A673 (cell line): Measurements from ENCODE around the gene C2. TPM values are rescaled to one million over a fixed set of nuclear protein-coding genes. Genes with fewer than 3 reads are reported as not detected.
"Not testable (repeated sequence)": the region's sequence is repeated elsewhere in the genome, so short reads cannot be mapped to it uniquely, and the experiment has no call there.

Experiments used
- BruUV-seq: library from RNA; stranded (reverse); fragments of 400-500 nt; replicated peaks from 2 replicates; lab custom pipeline; 2021; lab: Mats Ljungman, UMichigan
- CTCF ChIA-PET: fragments of 300-600 bp; sonication (Branson Sonifier 250); formaldehyde crosslinking; loops from one replicate; lab custom pipeline; 2022; ENCODE audit warnings: antibody characterized with exemption; lab: Charles Lee
- POLR2A ChIA-PET: fragments of 300-600 bp; sonication (Branson Sonifier 250); formaldehyde crosslinking; loops from one replicate; lab custom pipeline; 2022; ENCODE audit warnings: antibody characterized with exemption; ENCODE audit not compliant: low non-redundant PET; lab: Charles Lee
- DNase-seq: peaks from one replicate; pipeline ENCODE4 v3.0.0-alpha.2; 2015; ENCODE audit warnings: low spot score
- H3K27ac ChIP-seq: fragments of 200-600 bp; sonication (generic); 2 replicates; pipeline ENCODE4 v1.5.1; 2016; ENCODE audit warnings: mixed run types, low read depth, mild to moderate bottlenecking, mixed read lengths, antibody characterized with exemption, low read length; ENCODE audit not compliant: poor library complexity, severe bottlenecking
- H3K27me3 ChIP-seq: fragments of 200-600 bp; sonication (generic); replicated peaks from 2 replicates; pipeline ENCODE4 v1.6.1; 2017; ENCODE audit warnings: mixed run types, low read depth, mild to moderate bottlenecking, mixed read lengths, antibody characterized with exemption, low read length; ENCODE audit not compliant: insufficient read depth, poor library complexity
- H3K36me3 ChIP-seq: fragments of 200-600 bp; sonication (generic); 2 replicates; pipeline ENCODE4 v1.6.1; 2016; ENCODE audit warnings: mixed run types, mild to moderate bottlenecking, mixed read lengths, antibody characterized with exemption, low read length; ENCODE audit not compliant: insufficient read depth, poor library complexity, severe bottlenecking
- H3K4me1 ChIP-seq: fragments of 200-600 bp; sonication (generic); 2 replicates; pipeline ENCODE4 v1.6.1; 2017; ENCODE audit warnings: mixed run types, mild to moderate bottlenecking, mixed read lengths, antibody characterized with exemption, low read length; ENCODE audit not compliant: insufficient read depth, poor library complexity, severe bottlenecking
- H3K4me3 ChIP-seq: fragments of 200-600 bp; sonication (generic); 2 replicates; pipeline ENCODE4 v1.5.1; 2016; ENCODE audit warnings: low read depth, mixed run types, mild to moderate bottlenecking, mixed read lengths, low read length; ENCODE audit not compliant: poor library complexity, severe bottlenecking
- H3K9me3 ChIP-seq: fragments of 200-600 bp; sonication (generic); 2 replicates; pipeline ENCODE4 v1.6.1; 2016; ENCODE audit warnings: mixed run types, low read depth, mild to moderate bottlenecking, mixed read lengths, antibody characterized with exemption, low read length; ENCODE audit not compliant: poor library complexity, severe bottlenecking
- CTCF ChIP-seq: fragments of 300-800, 200-600 bp; sonication (generic); conservative IDR thresholded peaks from 2 replicates; pipeline ENCODE4 v1.5.1; 2017; ENCODE audit warnings: low read depth, mild to moderate bottlenecking, antibody characterized with exemption, low read length, moderate library complexity, mixed read lengths
- EZH2 ChIP-seq: fragments of 200-600 bp; sonication (generic); IDR thresholded peaks from 2 replicates; pipeline ENCODE4 v1.6.1; 2017; ENCODE audit warnings: borderline replicate concordance, low read depth, mild to moderate bottlenecking, mixed read lengths, antibody characterized with exemption, low read length; ENCODE audit not compliant: poor library complexity, severe bottlenecking
- intact Hi-C: fragments of 100-400 bp; cut with micrococcal nuclease; formaldehyde crosslinking; loops from one replicate; pipeline ENCODE4 v1.10.0; 2022; ENCODE audit not compliant: unreplicated experiment
- total RNA-seq: library from RNA; stranded (reverse); gene quantifications from 2 replicates; pipeline ENCODE4 v1.2.3, GENCODE V29; 2021

The C2 gene
- total RNA-seq, 1 experiment from 2014 or later = 0.56 TPM

- Histone ChIP-seq H3K4me3 (no peak overlapping the region), H3K36me3 (no peaks in the 10 kb centered on the region), H3K27ac (no peak overlapping the region), H3K9me3 (no peaks in the 10 kb centered on the region), H3K27me3 (no peaks in the 10 kb centered on the region), H3K4me1 (peaks cover 9% of the 10 kb centered on the region)
- ChIA-PET POLR2A (no interaction called here), CTCF (no interaction called here)
- intact Hi-C loops = no loop called here
- no peak for DNase-seq
- TF ChIP-seq EZH2 (no peak), CTCF (no peak)
- BruUV-seq = no TSS peak
Measured at GRCh38 chr6:31906122-31906521, 21.4 kb upstream of the C2 start.

- DNase-seq, H3K4me1 ChIP-seq, H3K27me3 ChIP-seq, H3K9me3 ChIP-seq, H3K27ac ChIP-seq, H3K4me3 ChIP-seq, BruUV-seq, POLR2A ChIA-PET, intact Hi-C loops, H3K36me3 ChIP-seq: not testable (repeated sequence)
- CTCF ChIA-PET = interaction anchor here (0.9 kb wide), 1 partner anchor 8 kb away, joined by 5 read pairs; no protein-coding TSS in a partner anchor
Measured at GRCh38 chr6:31906727-31907126, 20.8 kb upstream of the C2 start.

GRCh38 chr6:31907158-31907813 is 20.2 kb upstream of the C2 start:
- peak; percentile 63 for DNase-seq
- CTCF ChIA-PET = interaction anchor here (0.9 kb wide), 1 partner anchor 9 kb away, joined by 5 read pairs; no protein-coding TSS in a partner anchor
- POLR2A ChIA-PET = no interaction called here
- Histone ChIP-seq H3K9me3 (no peaks in the 10 kb centered on the region), H3K27me3 (no peaks in the 10 kb centered on the region), H3K4me1 (peaks cover 6% of the 10 kb centered on the region), H3K36me3 (no peaks in the 10 kb centered on the region), H3K27ac (no peak overlapping the region), H3K4me3 (no peak overlapping the region)
- intact Hi-C loops = no loop called here
- TF ChIP-seq CTCF (no peak), EZH2 (no peak)
- BruUV-seq = no TSS peak

- CTCF ChIA-PET, BruUV-seq, H3K4me3 ChIP-seq, DNase-seq, H3K4me1 ChIP-seq, H3K27me3 ChIP-seq, H3K27ac ChIP-seq, POLR2A ChIA-PET, intact Hi-C loops, H3K36me3 ChIP-seq, H3K9me3 ChIP-seq: not testable (repeated sequence)
Measured at GRCh38 chr6:31908255-31908654, 19.3 kb upstream of the C2 start.
